K562 treated with DMSO at 1 percent for 24 hours (cell line): ENCODE results near the gene RAG2. TPM values are rescaled to one million over a fixed set of nuclear protein-coding genes. Genes with fewer than 3 reads are reported as not detected.

Experiments used
- total RNA-seq: library from RNA; unstranded; fragments of 300-600 nt; gene quantifications from 2 replicates; pipeline ENCODE4 v1.2.3, GENCODE V29; 2022; ENCODE audit warnings: low read depth; ENCODE audit not compliant: insufficient read depth

The RAG2 gene
- total RNA-seq = not detected in 2 replicates

DNA sequence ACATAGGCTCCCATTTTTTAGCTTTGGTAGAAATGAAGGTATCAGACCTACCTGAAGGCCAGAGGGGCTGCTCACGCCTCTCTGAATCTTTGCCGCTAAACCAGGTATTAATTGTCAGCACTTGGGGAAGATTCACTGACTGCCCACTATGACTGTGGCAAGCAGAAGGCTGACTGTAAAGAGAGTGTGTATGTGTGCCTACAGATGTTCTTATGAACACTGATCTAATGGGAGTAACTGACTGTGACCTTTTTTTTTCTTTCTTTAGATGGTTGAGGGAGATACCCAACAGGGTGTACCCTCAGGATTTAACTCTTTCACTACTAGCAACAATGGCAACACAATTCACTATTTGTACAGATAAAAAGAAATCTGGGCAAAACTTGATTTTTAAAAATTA, at the start of gene RAG2:
RAG2 (minus strand) TSS at position 186 of the 400 bp plus-strand sequence. CDS start 4,068 bp downstream, outside the sequence.

GRCh38 chr11:36594316-36594989, 3.6 kb downstream of the RAG2 start, which contains the start of gene IFTAP:
Gene IFTAP, plus strand, starts transcription at chr11:36594502. Its CDS starts 15,602 bp downstream, at chr11:36610104.

GRCh38 chr11:36567694-36568093, 30.3 kb downstream of the RAG2 start, which contains the start of gene RAG1:
Gene RAG1, plus strand, starts transcription at chr11:36568007. Its CDS starts 5,298 bp downstream, at chr11:36573305.

Other genes starting within 250 kb of the RAG2 start
- gene TRAF6, start 88.0 kb downstream of the RAG2 start, total RNA-seq = 5.8 and 6.8 TPM in 2 replicates
- 1.9 and 2.6 TPM in 2 replicates for gene RAG1, start 30.2 kb downstream of the RAG2 start, total RNA-seq
- 29.7 and 34.1 TPM in 2 replicates for gene IFTAP, start 3.7 kb downstream of the RAG2 start, total RNA-seq